GM18508 (cell line): ENCODE measurements around the gene HAPLN2.
"Not testable (repeated sequence)": the region's sequence is repeated elsewhere in the genome, so short reads cannot be mapped to it uniquely, and the experiment has no call there.

Experiments
- ATAC-seq: cut with Tn5 transposase; IDR thresholded peaks from one replicate; pipeline ENCODE4 v1.9.1; 2021; ENCODE audit warnings: moderate number of reproducible peaks; ENCODE audit not compliant: insufficient read depth, unreplicated experiment

The HAPLN2 gene

DNA sequence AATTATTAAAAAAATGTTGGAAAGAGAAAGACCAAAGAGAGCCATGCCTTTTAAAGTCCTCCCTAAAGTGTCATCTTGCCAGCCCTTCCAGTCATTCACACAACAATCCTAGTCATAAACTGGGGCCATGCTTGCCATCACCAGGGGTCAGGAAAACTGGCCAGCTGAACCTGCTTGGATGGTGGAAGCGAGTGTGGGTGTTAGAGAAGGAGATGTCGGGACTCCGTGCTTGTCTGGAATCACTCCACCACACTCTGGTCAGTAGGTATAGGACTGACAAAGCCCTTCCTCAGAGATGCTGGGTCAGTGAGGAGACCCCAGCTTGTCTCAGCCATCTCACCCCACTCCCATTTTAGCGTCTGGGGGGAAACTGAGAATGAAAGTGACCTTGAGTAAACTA lies 3.3 kb upstream of the HAPLN2 start:
- ATAC-seq = no peak

DNA sequence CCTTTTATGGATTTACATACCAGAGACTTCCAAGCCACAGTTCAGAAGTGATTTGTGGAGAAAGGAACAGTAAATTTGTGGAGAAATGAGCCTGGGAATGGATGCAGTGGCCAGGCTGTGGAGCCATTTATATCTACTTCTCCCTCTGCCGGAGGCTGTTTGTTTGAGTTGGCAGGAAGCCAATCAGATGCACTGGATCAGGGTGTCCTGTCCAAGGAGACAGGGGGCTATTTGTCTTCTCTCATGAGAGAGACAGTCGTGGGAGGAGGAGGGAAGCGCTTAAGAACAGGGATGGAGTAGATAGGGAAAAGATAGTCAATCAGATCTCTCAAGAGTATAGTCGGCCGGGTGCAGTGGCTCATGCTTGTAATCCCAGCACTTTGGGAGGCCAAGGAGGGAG lies 2.8 kb upstream of the HAPLN2 start:
- no peak for ATAC-seq

DNA sequence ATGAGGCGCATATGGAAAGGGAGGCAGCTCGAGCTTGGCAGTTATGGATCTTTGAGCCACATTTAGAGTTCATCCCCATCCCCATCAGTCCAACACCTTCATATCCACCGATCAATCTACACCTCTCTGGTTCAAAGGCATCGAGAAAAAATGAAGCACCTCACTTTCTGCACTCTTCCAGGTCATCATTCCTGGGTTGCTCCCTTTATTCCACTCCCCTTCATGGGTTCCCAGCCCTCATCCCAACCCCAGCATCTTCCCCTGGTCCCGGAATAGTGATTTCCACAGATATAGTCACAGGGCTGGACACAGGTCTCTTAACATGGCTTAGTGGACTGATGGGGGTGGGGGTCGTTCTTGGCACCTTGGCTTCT lies 354 bp downstream of the HAPLN2 start:
- ATAC-seq = no peak

DNA sequence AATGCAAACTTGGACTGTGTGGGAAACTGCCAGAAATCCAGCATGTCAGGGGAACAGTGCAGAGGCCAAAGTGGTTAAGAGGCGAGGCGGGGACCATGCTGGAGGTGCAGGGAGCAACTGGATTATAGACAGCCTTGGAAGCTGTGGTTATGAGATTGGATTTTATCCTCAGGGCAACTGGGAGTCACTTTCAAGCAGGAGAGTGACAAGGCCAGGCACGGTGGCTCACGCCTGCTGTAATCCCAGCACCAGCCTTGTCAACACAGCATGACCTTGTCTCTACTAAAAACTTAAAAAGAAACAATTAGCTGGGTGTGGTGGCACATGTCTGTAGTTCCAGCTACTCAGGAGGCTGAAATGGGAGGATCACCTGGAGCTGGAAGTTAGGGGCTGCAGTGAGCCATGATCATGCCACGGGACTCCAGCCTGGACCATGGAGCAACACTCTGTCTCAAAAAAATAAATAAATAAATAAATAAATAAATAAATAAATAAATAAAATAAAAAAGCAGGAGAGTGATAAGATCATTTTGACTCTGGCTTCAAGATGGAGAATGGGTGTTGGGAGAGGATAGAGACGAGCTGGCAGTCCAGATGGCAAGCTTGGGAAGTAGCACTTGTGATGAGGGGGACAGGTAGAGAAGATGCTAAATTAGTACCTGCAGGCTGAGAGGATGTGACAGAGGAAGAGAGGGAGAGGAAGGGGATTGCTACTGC lies 3.5 kb downstream of the HAPLN2 start:
- ATAC-seq = no peak

DNA sequence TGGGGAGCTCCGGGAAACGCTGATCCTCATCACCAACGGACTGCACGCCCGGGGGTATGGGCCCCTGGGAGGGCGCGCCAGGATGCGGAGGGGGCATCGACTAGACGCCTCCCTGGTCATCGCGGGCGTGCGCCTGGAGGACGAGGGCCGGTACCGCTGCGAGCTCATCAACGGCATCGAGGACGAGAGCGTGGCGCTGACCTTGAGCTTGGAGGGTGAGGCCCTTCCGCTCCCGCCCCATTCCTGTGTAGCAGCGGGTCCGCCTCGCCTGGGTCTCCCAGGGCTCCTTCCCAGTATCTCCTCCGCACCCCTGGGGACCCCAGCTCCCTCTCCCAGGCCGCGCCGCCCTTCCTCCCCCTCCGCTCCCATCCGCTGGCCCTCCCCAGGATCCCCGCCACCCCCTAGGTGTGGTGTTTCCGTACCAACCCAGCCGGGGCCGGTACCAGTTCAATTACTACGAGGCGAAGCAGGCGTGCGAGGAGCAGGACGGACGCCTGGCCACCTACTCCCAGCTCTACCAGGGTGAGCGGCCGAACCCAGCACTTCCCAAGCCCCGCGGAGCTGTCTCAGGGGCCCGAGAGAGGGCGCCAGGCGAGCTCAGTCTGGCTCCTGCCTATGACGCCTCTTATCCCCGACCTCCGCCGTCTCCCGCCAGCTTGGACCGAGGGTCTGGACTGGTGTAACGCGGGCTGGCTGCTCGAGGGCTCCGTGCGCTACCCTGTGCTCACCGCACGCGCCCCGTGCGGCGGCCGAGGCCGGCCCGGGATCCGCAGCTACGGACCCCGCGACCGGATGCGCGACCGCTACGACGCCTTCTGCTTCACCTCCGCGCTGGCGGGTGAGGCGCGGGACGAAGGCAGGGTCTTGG lies 5.0 kb downstream of the HAPLN2 start:
- ATAC-seq = no peak

DNA sequence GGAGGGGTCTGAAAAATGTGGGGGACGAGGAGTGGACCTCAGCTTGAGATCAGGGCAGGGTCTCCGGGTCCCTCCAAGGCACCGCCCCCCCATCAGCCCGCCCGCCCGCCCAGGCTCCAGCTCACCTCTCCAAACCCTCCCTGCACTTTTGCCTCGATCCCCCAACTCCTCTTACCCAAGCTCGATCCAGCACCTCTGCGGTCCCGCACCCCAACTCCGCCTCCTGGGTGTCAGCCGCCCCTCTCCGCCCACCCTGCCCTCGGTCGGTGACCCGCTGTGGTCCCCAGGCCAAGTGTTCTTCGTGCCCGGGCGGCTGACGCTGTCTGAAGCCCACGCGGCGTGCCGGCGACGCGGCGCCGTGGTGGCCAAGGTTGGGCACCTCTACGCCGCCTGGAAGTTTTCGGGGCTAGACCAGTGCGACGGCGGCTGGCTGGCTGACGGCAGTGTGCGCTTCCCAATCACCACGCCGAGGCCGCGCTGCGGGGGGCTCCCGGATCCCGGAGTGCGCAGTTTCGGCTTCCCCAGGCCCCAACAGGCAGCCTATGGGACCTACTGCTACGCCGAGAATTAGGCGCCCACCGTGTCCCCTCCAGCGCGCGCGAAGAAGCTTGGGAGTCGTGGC lies 5.7 kb downstream of the HAPLN2 start:
- ATAC-seq = no peak

DNA sequence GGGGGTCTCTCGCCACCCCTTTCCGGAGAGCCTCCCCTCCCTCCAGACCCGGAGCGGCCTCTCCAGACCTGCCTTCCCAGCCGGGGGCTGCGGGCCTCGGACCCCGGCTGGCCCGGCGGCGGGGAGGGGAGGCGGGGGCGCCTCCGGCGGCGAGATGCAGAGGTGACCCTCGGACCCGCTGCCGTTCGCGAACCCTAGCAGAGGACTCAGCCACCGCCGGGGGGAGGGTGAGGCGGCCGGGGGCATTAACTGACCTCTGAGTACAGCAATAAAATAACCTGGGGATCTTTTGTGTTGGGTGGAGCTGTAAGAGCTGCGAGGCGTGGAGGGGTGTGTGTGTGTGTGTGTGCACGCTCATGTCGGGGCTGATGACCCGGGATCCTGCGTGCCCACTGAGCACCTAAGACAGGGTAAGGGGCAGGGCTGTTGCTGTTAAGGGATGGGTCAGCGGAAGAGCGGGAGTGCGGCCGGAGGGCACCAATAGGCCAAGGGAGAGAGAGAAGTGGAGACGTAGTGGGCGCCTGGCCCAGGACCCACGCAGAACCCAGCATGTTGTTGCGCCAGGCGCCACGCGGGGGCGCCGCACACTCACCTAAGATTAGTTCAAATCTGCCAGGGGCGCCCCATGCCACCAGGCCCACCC lies 6.3 kb downstream of the HAPLN2 start:
- ATAC-seq = no peak

DNA sequence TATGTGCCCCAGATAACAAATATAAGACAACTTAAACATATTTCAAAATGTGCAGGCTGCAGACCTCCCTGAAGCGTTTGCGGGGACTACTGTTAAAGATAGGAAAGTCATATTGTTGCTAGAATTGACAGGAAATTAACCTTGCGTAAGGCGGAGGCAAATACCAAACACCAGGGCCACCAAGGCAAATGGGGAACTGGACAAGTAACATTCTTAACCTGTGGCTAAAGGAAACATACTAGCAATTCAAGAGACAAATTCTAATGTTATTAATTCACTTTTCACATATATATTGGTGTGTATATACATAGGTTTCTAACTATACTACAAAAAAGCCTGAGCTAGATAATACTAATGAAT lies 6.8 kb downstream of the HAPLN2 start:
- ATAC-seq = no peak

DNA sequence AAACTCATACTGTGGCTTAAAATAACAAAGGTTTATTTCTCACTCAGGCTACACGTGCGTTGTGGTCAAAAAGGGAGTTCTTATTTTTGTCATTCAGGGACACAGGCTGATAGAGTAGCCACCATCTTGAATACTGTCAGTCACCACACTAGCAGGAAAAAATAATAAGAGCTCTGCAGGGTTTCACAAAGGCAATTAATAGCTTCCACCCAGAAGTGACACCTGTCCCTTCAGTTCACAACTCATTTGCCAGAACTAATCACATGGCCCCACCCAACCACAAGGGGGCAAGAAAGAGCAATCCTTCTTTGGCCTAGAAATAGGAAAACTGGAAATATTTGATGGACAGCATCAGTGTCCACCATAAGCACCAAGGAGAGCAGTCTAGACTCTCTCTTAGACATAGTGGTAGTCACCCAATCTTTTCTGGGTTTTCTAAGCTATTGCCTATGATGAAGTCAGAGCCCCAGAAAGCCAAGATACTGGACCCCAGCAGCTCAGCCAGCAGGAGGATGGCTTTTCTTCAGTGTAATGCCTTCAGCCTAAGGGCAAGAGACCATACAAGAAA lies 8.2 kb downstream of the HAPLN2 start:
- ATAC-seq = no peak

DNA sequence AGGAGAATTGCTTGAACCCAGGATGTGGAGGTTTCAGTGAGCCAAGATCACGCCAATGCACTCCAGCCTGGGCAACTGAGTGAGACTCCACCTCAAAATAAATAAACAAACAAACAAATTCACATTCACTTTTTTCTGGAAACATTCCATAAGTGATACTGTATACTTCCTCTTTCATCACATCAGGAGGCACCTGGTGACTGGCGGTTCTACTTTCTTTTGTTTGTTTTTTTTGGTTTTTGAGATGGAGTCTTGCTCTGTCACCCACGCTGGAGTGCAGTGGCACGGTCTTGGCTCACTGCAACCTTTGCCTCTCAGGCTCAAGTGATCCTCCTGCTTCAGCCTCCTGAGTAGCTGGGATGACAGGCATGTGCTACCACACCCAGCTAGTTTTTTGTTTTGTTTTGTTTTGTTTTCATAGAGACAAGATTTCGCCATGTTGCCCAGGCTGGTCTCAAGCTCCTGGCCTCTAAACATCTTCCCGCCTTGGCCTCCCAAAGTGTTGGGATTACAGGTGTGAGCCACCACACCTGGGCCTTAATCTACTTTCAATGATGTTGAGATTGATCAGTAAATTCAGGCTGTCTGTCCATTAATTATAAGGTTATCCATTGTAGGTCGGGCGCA lies 10.7 kb downstream of the HAPLN2 start:
- ATAC-seq = no peak

DNA sequence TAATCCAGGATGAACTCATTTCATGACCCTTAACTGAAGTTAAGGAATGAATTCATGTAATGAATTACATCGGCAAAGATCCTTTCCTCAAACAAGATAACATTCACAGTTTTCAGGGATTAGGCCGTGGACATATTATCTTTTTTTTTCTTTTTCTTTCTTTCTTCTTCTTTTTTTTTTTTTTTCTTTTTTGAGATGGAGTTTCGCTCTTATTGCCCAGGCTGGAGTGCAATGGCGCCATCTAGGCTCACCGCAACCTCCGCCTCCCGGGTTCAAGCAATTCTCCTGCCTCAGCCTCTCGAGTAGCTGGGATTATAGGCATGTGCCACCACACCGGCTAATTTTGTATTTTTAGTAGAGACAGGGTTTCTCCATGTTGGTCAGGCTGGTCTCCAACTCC lies 11.9 kb downstream of the HAPLN2 start:
- ATAC-seq = not testable (repeated sequence)

DNA sequence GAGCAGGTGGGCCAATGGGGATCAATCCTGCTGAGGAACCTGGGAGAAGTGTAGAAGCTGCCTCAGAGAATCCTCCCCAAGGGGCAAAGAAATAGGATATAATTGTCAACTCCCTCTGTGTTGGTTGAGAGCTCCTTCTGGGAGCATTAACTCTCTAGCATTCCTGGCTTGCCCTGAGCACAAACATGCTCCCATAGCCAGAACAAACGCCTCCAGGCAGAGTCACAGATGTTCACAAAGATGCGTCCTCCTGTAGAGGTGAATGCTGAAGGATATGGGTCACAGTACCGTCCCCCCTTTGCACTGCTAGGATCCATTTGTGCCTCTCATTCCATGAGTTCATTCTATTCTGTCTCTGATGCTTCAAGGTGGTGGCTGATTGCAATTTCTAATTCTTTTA lies 13.1 kb downstream of the HAPLN2 start:
- no peak for ATAC-seq

DNA sequence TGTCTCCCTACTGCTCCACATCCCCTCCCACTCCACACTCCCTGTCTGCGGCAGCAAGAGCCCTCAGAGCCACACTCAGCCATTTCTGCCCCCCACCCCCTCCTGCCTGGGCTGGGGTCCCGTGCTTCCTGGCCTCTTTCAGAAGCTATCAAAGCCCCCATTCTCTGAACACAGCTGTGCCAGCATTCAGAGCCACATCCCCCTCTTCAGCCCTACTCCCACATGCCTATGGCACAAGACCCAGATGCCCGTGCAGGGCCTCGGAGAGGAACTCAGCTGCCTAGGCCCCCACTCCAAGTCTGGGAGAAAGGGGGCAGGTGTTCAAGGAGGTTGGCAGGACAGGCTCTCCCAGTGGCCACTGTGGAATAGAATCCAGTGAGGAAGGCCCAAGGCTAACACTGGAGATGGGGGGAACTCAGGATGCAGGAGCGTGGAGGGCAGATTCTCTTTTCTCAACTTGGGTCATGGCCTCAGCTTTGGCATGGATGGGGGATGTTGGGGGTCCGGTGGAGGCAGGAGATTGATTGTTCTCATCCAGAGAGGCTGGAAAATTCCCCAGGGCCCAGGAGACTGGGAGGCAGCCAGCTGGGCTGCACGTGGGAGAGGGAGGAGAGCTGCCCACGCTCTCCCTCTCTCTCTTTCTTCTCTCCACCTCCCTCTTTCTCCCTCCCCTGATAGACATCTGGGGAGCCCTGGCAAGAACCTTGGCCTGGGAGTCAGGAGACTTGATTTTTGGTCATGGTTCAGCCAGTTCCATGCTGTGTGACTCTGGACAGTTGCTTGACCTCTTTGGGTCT lies 19.2 kb downstream of the HAPLN2 start:
- no peak for ATAC-seq

DNA sequence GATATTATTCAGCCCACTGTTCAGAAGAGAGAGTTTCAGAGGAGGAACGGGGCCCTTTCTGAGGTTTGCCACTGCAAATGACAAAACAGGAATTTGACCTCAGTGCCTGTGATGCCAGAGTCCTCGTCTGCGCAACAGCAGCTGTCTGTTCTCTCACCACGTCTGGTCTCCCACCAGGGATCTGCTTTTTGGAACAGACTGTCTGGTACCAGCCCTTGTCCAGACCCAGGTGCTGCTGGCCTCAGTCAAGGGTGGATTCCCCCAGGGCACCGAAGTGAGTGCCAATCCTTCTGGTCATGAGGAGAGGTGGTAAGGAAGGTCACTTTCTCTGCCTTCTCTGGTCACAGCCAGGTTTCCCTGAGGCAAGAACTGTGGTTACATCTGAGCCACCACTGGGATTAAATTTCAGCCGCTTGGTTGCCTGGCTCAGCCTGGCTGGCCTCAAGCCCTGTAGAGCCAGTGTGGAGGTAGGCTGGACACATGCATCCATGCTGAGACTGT lies 20.4 kb downstream of the HAPLN2 start:
- ATAC-seq = no peak

DNA sequence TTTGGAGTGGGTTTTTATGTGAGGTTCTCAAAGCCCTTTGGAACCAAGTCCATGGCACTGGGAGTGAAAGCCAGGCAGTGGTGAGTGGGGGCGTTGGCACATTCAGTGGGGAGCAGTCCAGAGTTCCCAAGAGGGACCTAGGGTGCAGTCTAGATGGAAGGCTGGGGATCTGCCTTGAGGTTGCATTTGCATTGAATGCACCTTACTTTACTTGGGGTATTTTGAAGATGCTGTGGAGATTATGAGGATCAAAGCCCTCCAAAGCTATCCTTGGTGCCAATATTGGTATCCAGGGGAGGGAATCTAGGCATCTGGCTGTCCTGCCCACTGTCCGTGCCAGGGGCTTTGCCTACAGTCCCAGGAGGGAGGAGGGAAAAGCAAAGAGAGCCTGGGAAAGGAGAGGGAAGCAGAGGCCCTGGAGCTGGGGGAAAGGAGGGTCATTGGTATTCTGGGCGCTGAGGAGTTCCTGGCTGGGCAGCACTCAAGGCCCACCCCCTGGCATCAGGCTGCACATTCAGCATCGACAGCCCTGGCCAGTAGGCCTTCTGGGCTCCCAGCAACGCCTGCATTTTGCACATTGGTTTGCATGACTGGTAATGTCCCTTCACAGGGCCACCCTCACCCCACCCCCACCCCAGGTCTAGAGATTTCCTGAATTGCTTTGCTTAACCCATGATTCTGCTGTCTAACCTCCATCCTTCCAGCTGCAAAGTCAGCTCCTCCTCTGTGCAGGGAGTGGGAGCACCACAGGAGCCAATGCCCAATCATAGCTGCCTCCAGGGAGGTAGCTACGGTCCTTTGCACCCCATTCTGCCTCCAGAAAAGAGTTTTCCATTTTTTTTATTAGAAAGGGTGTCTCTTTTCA lies 21.9 kb downstream of the HAPLN2 start:
- no peak for ATAC-seq

DNA sequence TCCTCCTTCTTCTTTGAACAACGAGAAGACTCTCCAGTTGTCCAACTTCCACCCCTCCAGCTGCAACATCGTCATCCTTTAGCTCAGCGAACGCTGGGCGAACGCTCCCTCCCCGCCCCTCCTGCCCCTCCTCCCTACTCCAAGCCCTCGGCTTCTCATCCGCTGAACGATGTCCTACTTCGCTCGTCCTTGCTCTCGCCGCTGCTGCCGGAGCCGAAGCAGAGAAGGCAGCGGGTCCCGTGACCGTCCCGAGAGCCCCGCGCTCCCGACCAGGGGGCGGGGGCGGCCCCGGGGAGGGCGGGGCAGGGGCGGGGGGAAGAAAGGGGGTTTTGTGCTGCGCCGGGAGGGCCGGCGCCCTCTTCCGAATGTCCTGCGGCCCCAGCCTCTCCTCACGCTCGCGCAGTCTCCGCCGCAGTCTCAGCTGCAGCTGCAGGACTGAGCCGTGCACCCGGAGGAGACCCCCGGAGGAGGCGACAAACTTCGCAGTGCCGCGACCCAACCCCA lies 22.6 kb downstream of the HAPLN2 start, which contains the start of gene BCAN:
TSS of gene BCAN (plus strand) at position 357 of the 504 bp plus-strand sequence. CDS start 3,938 bp downstream, outside the sequence.
- ATAC-seq = no peak

DNA sequence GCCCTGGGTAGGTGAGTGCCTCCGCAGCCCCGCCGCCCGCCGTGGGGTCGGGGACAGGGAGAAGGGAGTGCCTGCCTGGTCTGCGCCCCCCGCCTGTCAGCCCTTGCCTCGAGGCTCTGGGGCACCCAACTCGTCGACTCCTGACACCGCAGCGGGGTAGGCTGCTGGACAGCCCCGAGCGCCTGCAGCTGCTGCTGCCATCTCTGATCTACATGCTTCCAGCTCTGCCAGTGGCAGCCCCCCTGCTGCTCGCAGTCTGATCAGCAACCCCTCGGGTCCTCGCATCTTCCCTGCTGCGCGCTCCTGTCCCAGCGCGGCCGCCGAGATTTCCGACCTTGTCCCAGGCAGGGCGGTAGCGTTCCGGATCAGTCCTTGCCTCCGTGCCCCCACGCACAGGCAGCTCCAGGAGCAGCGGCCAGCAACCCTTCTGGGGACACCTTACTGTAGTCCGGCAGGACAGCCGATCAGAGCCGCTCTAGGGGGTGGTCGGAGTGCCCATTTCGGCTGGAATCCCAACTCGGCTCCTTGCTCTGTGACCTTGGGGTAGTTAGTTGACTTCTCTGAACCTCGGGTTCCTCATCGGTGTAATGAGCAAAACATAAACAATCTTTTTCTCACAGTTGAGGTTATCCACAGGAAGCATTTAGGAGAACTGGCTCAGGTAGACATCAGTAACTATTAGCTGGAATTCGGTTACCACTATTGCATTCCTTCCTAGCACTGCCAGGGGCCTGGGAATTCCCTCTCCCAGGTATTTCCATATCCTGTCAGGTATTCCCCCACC lies 23.2 kb downstream of the HAPLN2 start:
- no peak for ATAC-seq
